HL-60 (cell line): ENCODE results near the gene INHA.

ENCODE experiments used
- DNase-seq, 2 experiments: peaks; one replicate each; pipeline ENCODE4 v3.0.0-alpha.2; 2010 to 2020; ENCODE audit warnings: low read depth in 1 of 2, low spot score in 1 of 2
- H3K27ac ChIP-seq: fragments of 250-450 bp; sonication (Bioruptor Pico); replicated peaks from 2 replicates; pipeline ENCODE4 v1.5.1; 2020; ENCODE audit warnings: mild to moderate bottlenecking, moderate library complexity
- H3K27me3 ChIP-seq: fragments of 250-450 bp; sonication (Bioruptor Pico); 2 replicates; pipeline ENCODE4 v1.5.1; 2021; ENCODE audit warnings: mild to moderate bottlenecking, moderate library complexity; ENCODE audit not compliant: insufficient read depth, poor library complexity, severe bottlenecking
- H3K4me3 ChIP-seq: replicated peaks from 2 replicates; pipeline ENCODE4 v1.5.1; 2011; ENCODE audit warnings: mild to moderate bottlenecking, control low read depth, low read length; ENCODE audit not compliant: insufficient read depth
- CTCF ChIP-seq: IDR thresholded peaks from one replicate; pipeline ENCODE4 v1.5.1; 2011; ENCODE audit warnings: low read length, control low read depth, inconsistent platforms; ENCODE audit not compliant: insufficient read depth
- GABPA ChIP-seq: IDR thresholded peaks from 2 replicates; pipeline ENCODE4 v1.6.1; 2012; ENCODE audit warnings: low read depth
- POLR2AphosphoS5 ChIP-seq: IDR thresholded peaks from 2 replicates; pipeline ENCODE4 v1.6.1; 2012; ENCODE audit warnings: low read depth
- REST ChIP-seq: IDR thresholded peaks from 2 replicates; pipeline ENCODE4 v1.6.1; 2012; ENCODE audit warnings: low read depth; ENCODE audit not compliant: insufficient replicate concordance
- SPI1 ChIP-seq: IDR thresholded peaks from 2 replicates; pipeline ENCODE4 v1.6.1; 2012; ENCODE audit warnings: low read depth, mild to moderate bottlenecking, borderline replicate concordance

INHA gene

GRCh38 chr2:219557320-219557719 is 14.8 kb upstream of the INHA start:
- Histone ChIP-seq H3K4me3 (no peak overlapping the region), H3K27me3 (peaks cover 9% of the 10 kb centered on the region), H3K27ac (no peak overlapping the region)
- no peak for TF ChIP-seq REST
- TF ChIP-seq POLR2AphosphoS5 = no peak
- no peak for TF ChIP-seq GABPA
- no peak for TF ChIP-seq SPI1
- TF ChIP-seq CTCF = no peak
- DNase-seq = no peak

- no peak for DNase-seq
Observed at GRCh38 chr2:219557791-219558785, 14.0 kb upstream of the INHA start.

More at GRCh38 chr2:219557791-219558785, 14.0 kb upstream of the INHA start:
- H3K27me3 ChIP-seq = peaks cover 5% of the 10 kb centered on the region
- H3K4me3 ChIP-seq = no peak overlapping the region
- H3K27ac ChIP-seq = no peak overlapping the region
- no peak for TF ChIP-seq REST
- no peak for TF ChIP-seq POLR2AphosphoS5
- TF ChIP-seq CTCF = no peak
- TF ChIP-seq GABPA = no peak
- no peak for TF ChIP-seq SPI1
